Measurements from ENCODE around the gene ADRA2C.
A peak's percentile ranks its signal among the peaks of the same experiment; 100 is the strongest.

The ADRA2C gene

DNA sequence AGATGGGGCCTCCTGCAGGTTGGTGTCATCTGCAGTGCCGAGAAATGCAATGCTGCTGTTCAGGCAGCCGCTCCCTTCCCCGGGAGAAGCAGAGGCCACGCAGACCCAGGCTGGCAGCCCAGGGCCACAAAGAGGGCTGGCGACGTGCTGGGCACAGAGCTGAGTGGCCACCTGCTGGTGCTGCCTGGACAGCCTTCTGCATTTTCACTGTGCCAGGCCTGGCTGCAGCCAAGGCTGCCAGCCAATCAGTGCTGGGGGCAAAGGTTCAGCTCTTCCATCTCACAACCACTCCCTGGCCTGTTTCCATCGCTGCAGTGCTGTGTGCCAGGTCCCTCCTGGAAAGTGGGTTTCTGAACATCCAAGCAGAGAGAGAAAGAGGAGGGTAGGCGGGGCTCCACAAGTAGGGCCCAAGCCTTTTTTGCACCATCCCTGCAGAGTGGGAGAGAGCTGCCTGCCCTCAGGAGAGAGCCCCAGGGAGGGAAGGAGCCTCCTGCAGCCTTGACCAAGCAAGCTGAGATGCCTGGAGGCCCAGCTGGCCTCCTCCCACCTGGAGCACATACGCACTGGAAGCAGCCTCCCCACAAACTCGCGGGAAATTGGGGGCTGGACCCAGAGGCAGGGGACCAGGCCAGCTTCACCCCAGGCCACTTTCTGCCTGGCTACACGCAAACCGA, 20.1 kb downstream of the ADRA2C start:
- TF ChIP-seq ZFX (IDR thresholded peaks at IDR 0.05) (no peak), CTCF (conservative IDR thresholded peaks at IDR 0.05) (no peak; the same call in 1 of the 2 replicates)

GRCh38 chr4:3787489-3788365, 21.5 kb downstream of the ADRA2C start:
- TF ChIP-seq ZFX (IDR thresholded peaks at IDR 0.05) (no peak), CTCF (conservative IDR thresholded peaks at IDR 0.05) (no peak)
- no peak overlapping the region for H3K27ac ChIP-seq

More for the DNA sequence above, 20.1 kb downstream of the ADRA2C start:
- H3K27ac ChIP-seq: no peak overlapping the region

DNA sequence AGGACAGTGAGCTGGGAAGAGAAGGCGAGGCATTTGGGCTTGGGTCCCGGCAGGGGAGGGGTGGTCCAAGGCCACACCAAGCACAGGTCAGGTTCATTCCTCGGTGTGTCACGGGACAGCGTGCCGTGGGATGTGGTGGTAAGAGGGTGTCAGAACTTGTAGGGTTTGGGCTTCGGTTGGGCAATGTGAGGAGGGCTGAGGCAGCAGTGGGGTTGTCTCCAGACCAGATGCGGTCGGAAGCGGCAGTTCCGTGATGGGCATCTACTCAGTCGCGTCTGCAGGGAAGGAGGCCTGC, 22.1 kb downstream of the ADRA2C start:
- no peak for TF ChIP-seq ZFX (IDR thresholded peaks at IDR 0.05)
- TF ChIP-seq CTCF (conservative IDR thresholded peaks at IDR 0.05): no peak
- H3K27ac ChIP-seq: no peak overlapping the region

- H3K27ac ChIP-seq: peak overlapping the region; percentile 19
- TF ChIP-seq CTCF (conservative IDR thresholded peaks at IDR 0.05): no peak
- no peak for TF ChIP-seq ZFX (IDR thresholded peaks at IDR 0.05)
Measured at GRCh38 chr4:3789587-3789986, 23.4 kb downstream of the ADRA2C start.

DNA sequence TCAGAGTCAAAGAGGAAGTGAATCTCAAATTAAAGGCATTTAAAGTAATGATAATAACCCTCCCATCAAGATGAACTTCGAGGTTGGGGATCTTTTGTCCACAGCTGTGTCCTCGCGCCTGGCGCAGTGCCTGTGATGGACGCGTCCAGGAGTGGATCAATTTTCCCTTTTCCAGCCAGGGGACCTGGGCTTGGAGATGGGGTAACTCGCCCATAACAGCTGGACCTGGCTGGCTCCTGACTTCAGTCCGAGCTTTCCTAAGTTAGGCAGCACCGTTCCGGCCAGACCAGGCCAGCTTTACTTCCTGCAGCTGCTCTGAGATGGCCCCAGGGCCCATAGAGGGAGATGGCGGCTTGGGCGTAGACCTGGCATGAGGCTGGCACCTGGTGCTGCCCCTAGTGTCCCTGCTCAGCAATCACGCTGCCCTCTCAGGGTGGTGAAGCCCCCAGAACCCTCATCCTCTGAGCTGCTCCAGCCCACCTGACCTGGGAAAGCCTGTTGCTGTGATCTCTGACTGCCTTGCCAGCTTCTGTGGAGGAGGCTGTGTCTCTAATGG, 23.9 kb downstream of the ADRA2C start:
- H3K27ac ChIP-seq: peak overlapping the region; percentile 19
- TF ChIP-seq ZFX (IDR thresholded peaks at IDR 0.05) (no peak), CTCF (conservative IDR thresholded peaks at IDR 0.05) (peak; percentile 31)

GRCh38 chr4:3791256-3791655, 25.1 kb downstream of the ADRA2C start:
- TF ChIP-seq CTCF (conservative IDR thresholded peaks at IDR 0.05) (no peak), ZFX (IDR thresholded peaks at IDR 0.05) (no peak)
- H3K27ac ChIP-seq: no peak overlapping the region
